Coronary artery (tissue), 2 donors: ENCODE measurements around the gene PHLDB2.

Source experiments
- DNase-seq: peaks from one replicate; pipeline ENCODE4 v3.0.0-alpha.2; 2017; ENCODE audit warnings: low spot score
- H3K27ac ChIP-seq, 2 donors: fragments of 200-600 bp; sonication (generic); one replicate each; pipeline ENCODE4 v1.5.1; 2016 to 2019
- H3K4me3 ChIP-seq: fragments of 200-600 bp; sonication (generic); 2 replicates; pipeline ENCODE4 v1.5.1; 2016; ENCODE audit warnings: mild to moderate bottlenecking, moderate library complexity
- CTCF ChIP-seq: fragments of 200-600 bp; sonication (generic); IDR thresholded peaks from one replicate; pipeline ENCODE4 v1.5.1; 2019; ENCODE audit warnings: antibody characterized with exemption

PHLDB2 gene

GRCh38 chr3:111980716-111981456, 121.8 kb downstream of the PHLDB2 start:
- Histone ChIP-seq H3K27ac (no peak overlapping the region), H3K4me3 (peak overlapping the region; percentile 31)
- no peak for TF ChIP-seq CTCF
- DNase-seq, result no peak

- no peak for TF ChIP-seq CTCF
These were observed 122.3 kb downstream of the PHLDB2 start for GRCh38 chr3:111981457-111981763.

GRCh38 chr3:111984636-111985298, 125.7 kb downstream of the PHLDB2 start:
- no peak overlapping the region for H3K4me3 ChIP-seq
- TF ChIP-seq CTCF, result no peak
- DNase-seq, result no peak
- no peak overlapping the region for H3K27ac ChIP-seq

More at GRCh38 chr3:111981457-111981763, 122.3 kb downstream of the PHLDB2 start:
- Histone ChIP-seq H3K27ac (no peak overlapping the region), H3K4me3 (no peak overlapping the region)
- no peak for DNase-seq

GRCh38 chr3:111986800-111987199, 127.7 kb downstream of the PHLDB2 start:
- H3K27ac ChIP-seq, result no peak overlapping the region
- TF ChIP-seq CTCF, result no peak
- no peak overlapping the region for H3K4me3 ChIP-seq
- DNase-seq, result no peak

GRCh38 chr3:111989061-111989678, 130.1 kb downstream of the PHLDB2 start:
- no peak overlapping the region for H3K4me3 ChIP-seq
- DNase-seq, result no peak
- H3K27ac ChIP-seq, result no peak overlapping the region
- TF ChIP-seq CTCF, result no peak

GRCh38 chr3:111993038-111993437, 134.0 kb downstream of the PHLDB2 start:
- no peak overlapping the region for H3K27ac ChIP-seq
- TF ChIP-seq CTCF, result no peak
- no peak overlapping the region for H3K4me3 ChIP-seq
- no peak for DNase-seq
